Type B pancreatic cell (in vitro differentiated cells): ENCODE results near the gene ZNF775. TPM values are rescaled to one million over a fixed set of nuclear protein-coding genes. Genes with fewer than 3 reads are reported as not detected.
A peak's percentile ranks its signal among the peaks of the same experiment; 100 is the strongest.

Experiments
- DNase-seq: peaks from one replicate; pipeline ENCODE4 v3.0.0; 2021; ENCODE audit warnings: mixed read lengths; ENCODE audit not compliant: unreplicated experiment; ENCODE audit errors: extremely low spot score
- H3K27ac Mint-ChIP-seq: 2 replicates; pipeline ENCODE4 v1.8.0; 2021; ENCODE audit warnings: mild to moderate bottlenecking, mixed read lengths
- H3K27me3 Mint-ChIP-seq: 2 replicates; pipeline ENCODE4 v1.8.0; 2021; ENCODE audit warnings: mixed read lengths
- H3K36me3 Mint-ChIP-seq: 2 replicates; pipeline ENCODE4 v1.8.0; 2021; ENCODE audit warnings: mixed read lengths
- H3K4me1 Mint-ChIP-seq: one replicate; pipeline ENCODE4 v1.8.0; 2021; ENCODE audit warnings: mixed read lengths; ENCODE audit not compliant: unreplicated experiment
- H3K4me3 Mint-ChIP-seq: 2 replicates; pipeline ENCODE4 v1.8.0; 2021; ENCODE audit warnings: mild to moderate bottlenecking, mixed read lengths
- H3K9me3 Mint-ChIP-seq: 2 replicates; pipeline ENCODE4 v1.8.0; 2021; ENCODE audit warnings: mixed read lengths
- CTCF ChIP-seq: fragments of 200-600 bp; sonication (generic); conservative IDR thresholded peaks from 2 replicates; pipeline ENCODE4 v1.5.0; 2021; ENCODE audit warnings: antibody characterized with exemption, mild to moderate bottlenecking
- total RNA-seq: library from RNA; stranded (reverse); gene quantifications from 2 replicates; pipeline ENCODE4 v1.2.1, GENCODE V29; 2021; ENCODE audit warnings: low replicate concordance

The ZNF775 gene
- total RNA-seq, 1 donor from 2014 or later, result 12.3 TPM

- no peak for TF ChIP-seq CTCF
- H3K27ac Mint-ChIP-seq, result no peak overlapping the region
- H3K4me1 Mint-ChIP-seq, result peaks cover 11% of the 10 kb centered on the region
- peaks cover 16% of the 10 kb centered on the region for H3K27me3 Mint-ChIP-seq
- no peak overlapping the region for H3K4me3 Mint-ChIP-seq
- no peaks in the 10 kb centered on the region for H3K9me3 Mint-ChIP-seq
- H3K36me3 Mint-ChIP-seq, result no peaks in the 10 kb centered on the region
- DNase-seq, result no peak
These were observed 32.2 kb upstream of the ZNF775 start for GRCh38 chr7:150346922-150347321.

- TF ChIP-seq CTCF, result no peak
- Mint-ChIP-seq H3K27me3 (peaks cover under 1% of the 10 kb centered on the region), H3K9me3 (no peaks in the 10 kb centered on the region), H3K4me1 (peaks cover 14% of the 10 kb centered on the region), H3K4me3 (no peak overlapping the region), H3K36me3 (no peaks in the 10 kb centered on the region), H3K27ac (no peak overlapping the region)
- DNase-seq, result no peak
These were observed 27.4 kb upstream of the ZNF775 start for GRCh38 chr7:150351587-150352194.

GRCh38 chr7:150355666-150356059 is 23.5 kb upstream of the ZNF775 start:
- H3K36me3 Mint-ChIP-seq, result no peaks in the 10 kb centered on the region
- peaks cover 13% of the 10 kb centered on the region for H3K4me1 Mint-ChIP-seq
- H3K27me3 Mint-ChIP-seq, result no peaks in the 10 kb centered on the region
- no peak overlapping the region for H3K27ac Mint-ChIP-seq
- TF ChIP-seq CTCF, result no peak
- no peaks in the 10 kb centered on the region for H3K9me3 Mint-ChIP-seq
- H3K4me3 Mint-ChIP-seq, result no peak overlapping the region
- DNase-seq, result no peak

GRCh38 chr7:150356265-150356897 is 22.7 kb upstream of the ZNF775 start:
- no peak for DNase-seq
- peaks cover 16% of the 10 kb centered on the region for H3K4me1 Mint-ChIP-seq
- peak; percentile 82 for TF ChIP-seq CTCF
- H3K27ac Mint-ChIP-seq, result no peak overlapping the region
- no peaks in the 10 kb centered on the region for H3K9me3 Mint-ChIP-seq
- no peak overlapping the region for H3K4me3 Mint-ChIP-seq
- no peaks in the 10 kb centered on the region for H3K27me3 Mint-ChIP-seq
- H3K36me3 Mint-ChIP-seq, result no peaks in the 10 kb centered on the region

- Mint-ChIP-seq H3K36me3 (no peaks in the 10 kb centered on the region), H3K4me1 (peaks cover 25% of the 10 kb centered on the region), H3K27ac (no peak overlapping the region), H3K9me3 (no peaks in the 10 kb centered on the region), H3K4me3 (no peak overlapping the region), H3K27me3 (no peaks in the 10 kb centered on the region)
- TF ChIP-seq CTCF, result no peak
- no peak for DNase-seq
These were observed 21.9 kb upstream of the ZNF775 start for GRCh38 chr7:150357270-150357669.
